ENCODE results near the gene SEMA3D. TPM values are rescaled to one million over a fixed set of nuclear protein-coding genes. Genes with fewer than 3 reads are reported as not detected.

Gene SEMA3D
- total and polyA plus RNA-seq, 2 donors (not counting 1 experiment from before 2014, with no cell fraction given), result 0.46 to 0.59 TPM

- TF ChIP-seq EZH2 (IDR thresholded peaks at IDR 0.05; ENCODE audit: borderline replicate concordance, insufficient read depth, low read depth, low read length, poor library complexity, severe bottlenecking) (no peak), CTCF (IDR thresholded peaks at IDR 0.05) (peak; percentile 80)
- no peaks in the 10 kb centered on the region for H4K20me1 ChIP-seq (ENCODE audit: control insufficient read depth, insufficient read depth, low read length, poor library complexity, severe bottlenecking)
- H3K36me3 ChIP-seq (replicated peaks in 1 of 2; ENCODE audit: control extremely low read depth in 1 of 2, control insufficient read depth in 1 of 2, extremely low read depth in 1 of 2, insufficient read depth in 2 of 2, low read length in 1 of 2), result no peaks in the 10 kb centered on the region
- ATAC-seq (ENCODE audit: low read depth), result peak; percentile 36
- no peaks in the 10 kb centered on the region for H3K9me3 Mint-ChIP-seq (ENCODE audit: insufficient read depth)
- intact Hi-C loops (cut with micrococcal nuclease), result loop anchor here (1.0 to 5.0 kb wide), 4 partner anchors 145 to 711 kb away; partner anchors contain the start of gene SEMA3D
- DNase-seq, result peak; percentile 48
- H3K27ac ChIP-seq (ENCODE audit: low read length in 2 of 2), result no peak overlapping the region
- H3K27ac Mint-ChIP-seq, result no peak overlapping the region
- H3K4me1 Mint-ChIP-seq, result peaks cover 1% of the 10 kb centered on the region
- H3K79me2 ChIP-seq (ENCODE audit: control insufficient read depth, insufficient read depth, low read length), result no peaks in the 10 kb centered on the region
- CTCF ChIA-PET, result interaction anchor here (0.7 to 7.0 kb wide), 21 partner anchors 8 to 1427 kb away, joined by 3 to 78 read pairs (median 4); partner anchors contain the start of gene SEMA3D
- no peaks in the 10 kb centered on the region for H3K27me3 Mint-ChIP-seq
- H3K4me3 ChIP-seq (ENCODE audit: control extremely low read depth in 1 of 5, extremely low read depth in 1 of 5, insufficient read depth in 1 of 5, low read depth in 2 of 5, low read length in 4 of 5), result no peak overlapping the region
- H3K9me3 ChIP-seq (ENCODE audit: control extremely low read depth in 1 of 3, control insufficient read depth in 2 of 3, insufficient read depth in 1 of 3, low read length in 2 of 3), result no peaks in the 10 kb centered on the region
- no peak overlapping the region for H3K9ac ChIP-seq (ENCODE audit: low read length)
- H3K4me1 ChIP-seq (ENCODE audit: control insufficient read depth in 2 of 2, insufficient read depth in 2 of 2, low read length in 2 of 2), result no peaks in the 10 kb centered on the region
- POLR2A ChIA-PET, result no interaction called here
- H2AFZ ChIP-seq (ENCODE audit: insufficient read depth, low read depth, low read length, poor library complexity, severe bottlenecking), result no peak overlapping the region
- H3K4me3 Mint-ChIP-seq, result no peak overlapping the region
- H3K27me3 ChIP-seq (replicated peaks in 1 of 4; ENCODE audit: control extremely low read depth in 1 of 4, control insufficient read depth in 3 of 4, insufficient read depth in 4 of 4, low read length in 3 of 4), result no peaks in the 10 kb centered on the region
- WGBS (ENCODE audit: insufficient coverage), result 56% methylated on average over 5 of the region's 6 CpGs
- no peak overlapping the region for H3K4me2 ChIP-seq (replicated peaks; ENCODE audit: low read depth, low read length, poor library complexity, severe bottlenecking)
Observed at GRCh38 chr7:85041605-85042216, 145.1 kb downstream of the SEMA3D start.

GRCh38 chr7:85039196-85039923 is 147.5 kb downstream of the SEMA3D start:
- Histone ChIP-seq H2AFZ (ENCODE audit: insufficient read depth, low read depth, low read length, poor library complexity, severe bottlenecking) (no peak overlapping the region), H4K20me1 (ENCODE audit: control insufficient read depth, insufficient read depth, low read length, poor library complexity, severe bottlenecking) (no peaks in the 10 kb centered on the region), H3K9ac (ENCODE audit: low read length) (no peak overlapping the region), H3K4me2 (replicated peaks; ENCODE audit: low read depth, low read length, poor library complexity, severe bottlenecking) (no peak overlapping the region), H3K27me3 (replicated peaks in 1 of 4; ENCODE audit: control extremely low read depth in 1 of 4, control insufficient read depth in 3 of 4, insufficient read depth in 4 of 4, low read length in 3 of 4) (no peaks in the 10 kb centered on the region), H3K79me2 (ENCODE audit: control insufficient read depth, insufficient read depth, low read length) (no peaks in the 10 kb centered on the region), H3K4me1 (ENCODE audit: control insufficient read depth in 2 of 2, insufficient read depth in 2 of 2, low read length in 2 of 2) (no peaks in the 10 kb centered on the region), H3K9me3 (ENCODE audit: control extremely low read depth in 1 of 3, control insufficient read depth in 2 of 3, insufficient read depth in 1 of 3, low read length in 2 of 3) (no peaks in the 10 kb centered on the region), H3K27ac (ENCODE audit: low read length in 2 of 2) (no peak overlapping the region), H3K36me3 (replicated peaks in 1 of 2; ENCODE audit: control extremely low read depth in 1 of 2, control insufficient read depth in 1 of 2, extremely low read depth in 1 of 2, insufficient read depth in 2 of 2, low read length in 1 of 2) (no peaks in the 10 kb centered on the region), H3K4me3 (ENCODE audit: control extremely low read depth in 1 of 5, extremely low read depth in 1 of 5, insufficient read depth in 1 of 5, low read depth in 2 of 5, low read length in 4 of 5) (no peak overlapping the region)
- peaks cover 1% of the 10 kb centered on the region for H3K4me1 Mint-ChIP-seq
- WGBS (ENCODE audit: insufficient coverage), result 90% methylated on average over 7 of the region's 11 CpGs
- no peaks in the 10 kb centered on the region for H3K9me3 Mint-ChIP-seq (ENCODE audit: insufficient read depth)
- ChIA-PET POLR2A (no interaction called here), CTCF (interaction anchor here (4.3 to 7.0 kb wide), 2 partner anchors 425 to 515 kb away, joined by 70 to 78 read pairs; no protein-coding TSS in a partner anchor)
- no peak for DNase-seq
- H3K27me3 Mint-ChIP-seq, result no peaks in the 10 kb centered on the region
- H3K27ac Mint-ChIP-seq, result no peak overlapping the region
- ATAC-seq (ENCODE audit: low read depth), result no peak
- intact Hi-C loops (cut with micrococcal nuclease), result no loop called here
- H3K4me3 Mint-ChIP-seq, result no peak overlapping the region
- TF ChIP-seq CTCF (IDR thresholded peaks at IDR 0.05) (no peak), EZH2 (IDR thresholded peaks at IDR 0.05; ENCODE audit: borderline replicate concordance, insufficient read depth, low read depth, low read length, poor library complexity, severe bottlenecking) (no peak)

All from B cell (primary cell).